CD4-positive, alpha-beta T cell (primary cell): ENCODE data around the gene ADGRV1. TPM values are rescaled to one million over a fixed set of nuclear protein-coding genes. Genes with fewer than 3 reads are reported as not detected.

Experiments used
- ATAC-seq: fragments of 200-7000 bp; cut with Tn5 transposase; one replicate; pipeline ENCODE4 v1.10.0; 2022; ENCODE audit warnings: mild to moderate bottlenecking; ENCODE audit not compliant: poor library complexity
- CTCF ChIA-PET: fragments of 350-600 bp; sonication (Branson Sonifier 250); formaldehyde crosslinking; loops from one replicate; lab custom pipeline; 2021; ENCODE audit warnings: antibody characterized with exemption, inconsistent platforms; lab: Charles Lee
- POLR2A ChIA-PET: fragments of 350-600 bp; sonication (Branson Sonifier 250); formaldehyde crosslinking; loops from one replicate; lab custom pipeline; 2021; ENCODE audit warnings: antibody characterized with exemption, inconsistent platforms; lab: Charles Lee
- DNase-seq, 14 experiments: peaks; one replicate each; pipeline ENCODE4 v3.0.0-alpha.2; 2013 to 2020; ENCODE audit warnings: mixed read lengths in 2 of 14
- H3K27ac ChIP-seq, 2 donors: one replicate each; pipeline versions ENCODE4 v1.5.1 to v1.7.0; 2013; ENCODE audit warnings: low read length in 2 of 2, low read depth in 1 of 2, mild to moderate bottlenecking in 1 of 2
- H3K27me3 ChIP-seq, 2 experiments: 1 replicate in 1 of 2; 2 replicates in 1 of 2; pipeline versions ENCODE4 v1.6.1 to v1.7.0; 2013; ENCODE audit warnings: low read length in 2 of 2, control low read depth in 1 of 2, mild to moderate bottlenecking in 1 of 2, moderate library complexity in 1 of 2; ENCODE audit not compliant: insufficient read depth in 2 of 2, control insufficient read depth in 1 of 2
- H3K36me3 ChIP-seq: one replicate; pipeline ENCODE4 v1.6.1; 2013; ENCODE audit warnings: low read length, control low read depth; ENCODE audit not compliant: insufficient read depth
- H3K4me1 ChIP-seq: one replicate; pipeline ENCODE4 v1.6.1; 2013; ENCODE audit warnings: low read length, control low read depth; ENCODE audit not compliant: insufficient read depth
- H3K4me3 ChIP-seq: one replicate; pipeline ENCODE4 v1.5.1; 2013; ENCODE audit warnings: mild to moderate bottlenecking, low read length, moderate library complexity
- H3K9me3 ChIP-seq, 2 experiments: 1 replicate in 1 of 2; 2 replicates in 1 of 2; pipeline versions ENCODE4 v1.6.1 to v1.7.0; 2013; ENCODE audit warnings: low read length in 2 of 2, mild to moderate bottlenecking in 2 of 2, control low read depth in 1 of 2, moderate library complexity in 1 of 2; ENCODE audit not compliant: control insufficient read depth in 1 of 2, insufficient read depth in 1 of 2
- H3K27ac Mint-ChIP-seq: one replicate; pipeline ENCODE4 v1.8.0; 2020; ENCODE audit warnings: mixed read lengths
- H3K27me3 Mint-ChIP-seq: one replicate; pipeline ENCODE4 v1.8.0; 2021; ENCODE audit warnings: mixed read lengths
- H3K36me3 Mint-ChIP-seq: one replicate; pipeline ENCODE4 v1.8.0; 2021; ENCODE audit warnings: low read depth, mixed read lengths
- H3K4me1 Mint-ChIP-seq: one replicate; pipeline ENCODE4 v1.8.0; 2021; ENCODE audit warnings: low read depth, mixed read lengths
- H3K4me3 Mint-ChIP-seq: one replicate; pipeline ENCODE4 v1.8.0; 2020; ENCODE audit warnings: mild to moderate bottlenecking, mixed read lengths
- H3K9me3 Mint-ChIP-seq: one replicate; pipeline ENCODE4 v1.8.0; 2020; ENCODE audit warnings: mixed read lengths
- CTCF ChIP-seq: fragments of 200-600 bp; IDR thresholded peaks from one replicate; pipeline ENCODE4 v1.8.0; 2022; ENCODE audit warnings: antibody characterized with exemption, mild to moderate bottlenecking
- intact Hi-C, 2 experiments: fragments of 100-400 bp; cut with DNase I in 1 of 2; cut with micrococcal nuclease in 1 of 2; formaldehyde crosslinking; loops; one replicate each; pipeline versions ENCODE4 v1.15.1 to v1.9.0; 2023 to 2025; cut with DNase I, micrococcal nuclease
- total RNA-seq, 174 experiments: library from RNA in 2 of 174; stranded (reverse) in 2 of 174; gene quantifications; one replicate each; pipeline ENCODE4 v1.2.3 and lab custom pipeline; 2021 to 2026

ADGRV1 gene
- total RNA-seq, 2 experiments from 2014 or later = 0.81 to 1.2 TPM

GRCh38 chr5:90638878-90639277, 80.3 kb downstream of the ADGRV1 start:
- Histone ChIP-seq H3K36me3 (no peaks in the 10 kb centered on the region), H3K27me3 (no peaks in the 10 kb centered on the region), H3K4me3 (no peak overlapping the region), H3K9me3 (no peaks in the 10 kb centered on the region), H3K27ac (no peak overlapping the region), H3K4me1 (no peaks in the 10 kb centered on the region)
- POLR2A ChIA-PET = no interaction called here
- Mint-ChIP-seq H3K27ac (no peak overlapping the region), H3K27me3 (peaks cover 10% of the 10 kb centered on the region), H3K4me1 (no peaks in the 10 kb centered on the region), H3K36me3 (no peaks in the 10 kb centered on the region), H3K4me3 (no peak overlapping the region), H3K9me3 (no peaks in the 10 kb centered on the region)
- intact Hi-C loops = no loop called here
- CTCF ChIA-PET = no interaction called here
- TF ChIP-seq CTCF = no peak
- ATAC-seq (no peak), DNase-seq (no peak)

GRCh38 chr5:90640484-90641059, 82.0 kb downstream of the ADGRV1 start:
- ChIA-PET POLR2A (no interaction called here), CTCF (interaction anchor here (1.4 kb wide), 1 partner anchor 11 kb away, joined by 7 read pairs; no protein-coding TSS in a partner anchor)
- H3K4me1 Mint-ChIP-seq = no peaks in the 10 kb centered on the region
- Histone ChIP-seq H3K9me3 (no peaks in the 10 kb centered on the region), H3K4me1 (no peaks in the 10 kb centered on the region), H3K36me3 (no peaks in the 10 kb centered on the region), H3K27ac (no peak overlapping the region), H3K27me3 (no peaks in the 10 kb centered on the region), H3K4me3 (no peak overlapping the region)
- peaks cover 7% of the 10 kb centered on the region for H3K27me3 Mint-ChIP-seq
- no peaks in the 10 kb centered on the region for H3K36me3 Mint-ChIP-seq
- no peaks in the 10 kb centered on the region for H3K9me3 Mint-ChIP-seq
- no peak overlapping the region for H3K4me3 Mint-ChIP-seq
- H3K27ac Mint-ChIP-seq = no peak overlapping the region
- ATAC-seq (no peak), DNase-seq (no peak)
- intact Hi-C loops = no loop called here
- TF ChIP-seq CTCF = no peak

GRCh38 chr5:90641528-90641927, 82.9 kb downstream of the ADGRV1 start:
- ChIA-PET CTCF (interaction anchor here (1.4 kb wide), 1 partner anchor 10 kb away, joined by 7 read pairs; no protein-coding TSS in a partner anchor), POLR2A (no interaction called here)
- no peak overlapping the region for H3K27ac Mint-ChIP-seq
- H3K36me3 Mint-ChIP-seq = no peaks in the 10 kb centered on the region
- ATAC-seq (no peak), DNase-seq (no peak)
- Histone ChIP-seq H3K9me3 (no peaks in the 10 kb centered on the region), H3K27me3 (no peaks in the 10 kb centered on the region), H3K4me1 (no peaks in the 10 kb centered on the region), H3K4me3 (no peak overlapping the region), H3K27ac (no peak overlapping the region), H3K36me3 (no peaks in the 10 kb centered on the region)
- peaks cover 3% of the 10 kb centered on the region for H3K27me3 Mint-ChIP-seq
- TF ChIP-seq CTCF = no peak
- intact Hi-C loops = no loop called here
- H3K4me1 Mint-ChIP-seq = no peaks in the 10 kb centered on the region
- no peaks in the 10 kb centered on the region for H3K9me3 Mint-ChIP-seq
- H3K4me3 Mint-ChIP-seq = no peak overlapping the region
